T-helper 22 cell (primary cell): ENCODE measurements around the gene C1S.
"Not testable (repeated sequence)": the region's sequence is repeated elsewhere in the genome, so short reads cannot be mapped to it uniquely, and the experiment has no call there.

ENCODE experiments used
- DNase-seq: peaks from one replicate; pipeline ENCODE4 v3.0.0-alpha.2; 2020; ENCODE audit warnings: low read depth

The C1S gene

GRCh38 chr12:7060353-7060954 is at the start of gene C1S:
Gene C1S (plus strand): TSS chr12:7060718. CDS start chr12:7061913, 1,195 bp downstream.
- DNase-seq = no peak

GRCh38 chr12:7011398-7011797 is 49.1 kb upstream of the C1S start:
- not testable (repeated sequence) for DNase-seq

DNA sequence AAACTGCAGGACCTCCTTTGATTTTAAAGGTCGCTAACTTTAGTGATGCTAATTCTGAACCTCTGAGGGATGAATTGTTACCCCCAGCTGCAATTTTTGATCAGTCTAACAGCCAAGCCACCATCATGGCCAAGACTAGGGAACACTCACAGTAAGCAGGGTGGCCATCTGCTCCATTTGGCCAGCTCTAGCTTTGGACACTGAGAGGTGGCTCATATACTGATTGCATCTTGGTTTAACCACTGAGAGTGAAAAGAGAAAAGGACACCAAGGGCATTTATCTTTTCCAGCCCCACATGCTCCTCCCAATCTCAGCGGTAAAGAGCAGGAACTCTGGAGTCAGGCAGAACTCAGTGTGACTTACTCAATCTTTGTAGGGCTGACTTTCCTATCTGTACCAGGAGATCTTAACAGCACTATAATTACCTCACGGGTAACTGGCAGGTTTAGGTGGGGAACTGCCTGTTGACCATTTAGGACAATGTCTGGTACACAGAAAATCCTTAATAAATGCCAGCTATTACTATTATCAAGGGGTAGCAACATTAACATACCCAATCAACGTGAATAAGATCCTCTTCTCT is 48.4 kb upstream of the C1S start:
- no peak for DNase-seq

- DNase-seq = no peak
These were observed 47.4 kb upstream of the C1S start for GRCh38 chr12:7013101-7013500.

DNA sequence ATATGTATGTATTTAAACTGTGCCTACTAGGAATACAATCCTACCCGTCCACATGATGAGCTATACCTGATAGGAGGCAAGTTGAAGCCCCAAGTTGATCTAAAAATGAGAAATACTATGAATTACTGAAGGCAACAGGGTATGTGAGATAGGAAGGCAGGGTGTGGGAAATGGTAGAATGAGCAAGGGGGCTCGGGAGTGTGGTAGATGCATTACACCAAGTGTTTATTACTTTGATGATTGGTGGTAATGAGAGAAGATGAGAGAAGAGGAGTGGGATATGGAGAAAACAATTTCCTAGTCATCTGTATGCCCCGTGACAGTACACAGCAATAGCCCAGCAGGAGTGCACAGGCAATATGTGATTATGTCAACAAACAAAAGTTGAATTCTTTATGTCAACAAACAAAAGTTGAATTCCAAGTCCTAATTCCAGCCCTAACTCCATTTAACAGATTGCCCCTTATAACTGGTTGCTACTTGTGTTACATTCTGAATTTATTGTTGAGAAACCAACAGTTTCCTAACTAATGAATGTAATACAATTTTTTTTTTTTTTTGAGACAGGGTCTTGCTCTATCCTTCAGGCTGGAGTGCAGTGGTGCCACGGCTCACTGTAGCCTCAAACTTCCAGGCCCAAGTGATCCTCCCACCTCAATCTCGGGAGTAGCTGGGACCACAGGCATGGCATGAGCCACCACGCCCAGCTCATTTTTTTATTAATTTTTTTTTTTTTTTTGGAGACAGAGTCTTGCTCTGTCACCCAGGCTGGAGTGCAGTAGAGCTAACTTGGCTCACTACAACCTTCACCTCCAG is 44.8 kb upstream of the C1S start:
- DNase-seq = no peak

- DNase-seq = no peak
These were observed 43.5 kb upstream of the C1S start for GRCh38 chr12:7016958-7017571.

- no peak for DNase-seq
These were observed 42.6 kb upstream of the C1S start for GRCh38 chr12:7017870-7018349.

DNA sequence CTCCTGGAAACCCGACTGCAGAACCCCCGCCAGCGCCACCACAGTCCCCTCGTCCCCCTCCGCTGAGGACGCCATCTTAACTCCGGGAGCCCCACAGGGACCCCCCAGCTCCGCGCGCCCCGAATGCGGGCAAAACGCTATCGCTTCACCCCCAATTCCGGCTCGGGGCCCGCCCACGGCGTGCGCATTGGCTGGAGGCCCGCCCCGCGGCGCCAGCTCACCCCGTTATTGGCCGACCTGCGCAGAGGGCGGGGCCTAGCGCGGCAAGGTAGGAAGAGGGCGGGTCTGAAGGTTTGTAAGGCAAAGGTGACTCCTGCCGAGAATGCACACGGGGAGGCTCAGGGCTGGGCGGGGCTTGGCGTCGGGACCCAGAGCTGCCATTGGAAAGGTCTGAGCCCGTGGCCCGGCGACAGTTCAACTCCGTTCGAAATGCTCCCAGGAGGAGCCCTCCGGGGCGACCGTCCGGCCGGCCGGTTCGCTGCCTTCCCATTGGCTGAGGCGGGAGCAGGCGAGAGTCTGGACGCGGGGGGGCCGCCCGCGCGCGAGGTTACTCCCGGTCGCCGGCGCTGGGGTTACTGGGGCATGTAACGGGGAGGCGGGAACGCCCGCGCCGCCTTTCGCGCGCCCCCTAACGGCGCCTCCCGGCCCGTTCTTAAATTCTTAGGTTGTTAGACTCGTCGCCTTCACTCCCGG is 42.0 kb upstream of the C1S start, which contains the start of gene LPCAT3:
TSS of gene LPCAT3 (minus strand) at position 127 of the 693 bp plus-strand sequence. CDS start at position 75, 52 bp downstream.
- DNase-seq = peak; percentile 96

- no peak for DNase-seq
These were observed 41.4 kb upstream of the C1S start for GRCh38 chr12:7019043-7019569.

DNA sequence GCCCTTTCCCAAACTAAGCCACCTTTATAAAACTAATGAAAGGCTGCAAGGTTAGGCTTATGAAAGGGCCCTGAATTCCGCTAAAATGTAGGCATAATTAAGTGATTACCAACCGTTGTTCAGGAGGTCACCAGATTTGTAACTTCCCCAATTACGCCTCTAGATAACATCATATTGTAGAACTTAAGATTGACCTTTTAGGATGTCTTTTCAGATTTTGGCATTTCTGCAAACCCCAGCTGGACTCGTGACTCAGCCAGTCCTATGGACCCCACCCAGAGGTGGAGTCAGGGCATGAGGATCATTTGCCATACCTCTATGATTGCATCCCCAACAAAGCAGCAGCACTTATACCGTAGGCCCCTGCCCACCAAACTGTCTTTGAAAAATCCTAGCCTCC is 38.6 kb upstream of the C1S start:
- DNase-seq = no peak

DNA sequence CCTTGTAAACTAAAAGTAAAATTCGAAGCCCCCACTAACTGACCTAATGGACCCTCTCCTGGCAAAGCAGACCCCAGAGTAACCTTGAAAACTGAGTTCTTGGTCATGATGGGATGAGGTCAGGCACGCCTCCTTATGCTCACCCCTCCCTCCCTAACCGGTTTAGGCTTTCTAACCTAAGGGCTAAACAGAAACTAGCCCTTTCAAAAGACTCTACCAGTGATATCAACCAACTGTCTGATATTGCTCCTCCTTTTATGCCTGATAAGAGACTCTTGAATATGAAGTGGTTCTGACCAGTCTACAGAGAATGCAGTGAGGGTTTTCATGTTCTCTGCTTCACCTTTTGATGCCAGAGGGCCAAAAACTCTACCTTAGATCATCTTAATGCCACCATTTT is 37.4 kb upstream of the C1S start:
- no peak for DNase-seq

- no peak for DNase-seq
These were observed 33.7 kb upstream of the C1S start for GRCh38 chr12:7026854-7027253.

- DNase-seq = no peak
These were observed 29.2 kb upstream of the C1S start for GRCh38 chr12:7031306-7031705.

- no peak for DNase-seq
These were observed 27.5 kb upstream of the C1S start for GRCh38 chr12:7032990-7033389.

DNA sequence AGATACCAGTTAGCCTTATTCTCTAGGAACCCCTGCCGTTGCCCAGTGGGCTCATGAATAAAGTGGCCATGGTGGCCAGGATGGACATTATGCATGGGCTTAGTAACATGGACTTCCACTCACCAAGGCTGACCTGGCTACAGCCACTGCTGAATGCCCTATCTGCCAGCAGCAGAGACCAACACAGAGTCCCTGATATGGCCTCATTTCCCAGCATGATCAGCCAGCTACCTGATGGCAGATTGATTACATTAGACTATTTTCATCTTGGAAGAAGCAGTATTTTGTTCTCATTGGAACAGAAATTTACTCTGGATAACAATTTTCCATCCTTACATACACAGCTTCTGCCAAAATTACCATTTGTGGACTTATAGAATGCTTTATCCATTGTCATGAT is 26.1 kb upstream of the C1S start:
- DNase-seq = no peak

GRCh38 chr12:7035463-7035862 is 25.1 kb upstream of the C1S start:
- DNase-seq = no peak

DNA sequence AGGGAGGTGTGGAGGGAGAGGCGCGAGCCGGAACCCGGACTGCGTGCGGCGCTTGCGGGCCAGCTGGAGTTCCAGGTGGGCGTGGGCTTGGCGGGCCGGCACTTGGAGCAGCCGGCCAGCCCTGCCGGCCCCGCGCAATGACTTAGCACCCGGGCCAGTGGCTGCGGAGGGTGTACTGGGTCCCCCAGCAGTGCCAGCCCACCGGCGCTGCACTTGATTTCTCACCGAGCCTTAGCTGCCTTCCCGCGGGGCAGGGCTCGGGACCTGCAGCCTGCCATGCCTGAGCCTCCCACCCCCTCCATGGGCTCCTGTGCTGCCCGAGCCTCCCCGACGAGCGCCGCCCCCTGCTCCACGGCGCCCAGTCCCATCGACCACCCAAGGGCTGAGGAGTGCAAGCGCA is 23.1 kb upstream of the C1S start:
- not testable (repeated sequence) for DNase-seq

DNA sequence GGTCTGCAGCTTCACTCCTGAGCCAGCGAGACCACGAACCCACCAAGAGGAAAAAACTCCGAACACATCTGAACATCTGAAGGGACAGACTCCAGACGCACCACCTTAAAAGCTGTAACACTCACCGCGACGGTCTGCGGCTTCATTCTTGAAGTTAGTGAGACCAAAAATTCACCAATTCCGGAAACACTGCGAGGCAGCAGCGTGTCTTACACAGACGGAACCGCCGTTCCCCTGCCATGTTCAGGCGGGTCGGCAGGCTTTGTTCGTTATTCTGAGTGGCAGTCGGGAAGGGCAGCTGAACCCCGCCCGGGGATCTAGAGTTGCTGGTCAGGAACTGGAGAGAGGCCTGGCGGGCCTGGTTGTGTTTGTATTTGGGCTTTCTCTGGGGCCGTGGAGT is 21.9 kb upstream of the C1S start:
- no peak for DNase-seq

GRCh38 chr12:7039403-7039802 is 21.1 kb upstream of the C1S start:
- DNase-seq = no peak

- DNase-seq = no peak
These were observed 17.7 kb upstream of the C1S start for GRCh38 chr12:7042842-7043241.

GRCh38 chr12:7045913-7046312 is 14.6 kb upstream of the C1S start:
- DNase-seq = no peak
